Left ventricle myocardium inferior (tissue), 1 donor: ENCODE data around the gene GID8. TPM values are rescaled to one million over a fixed set of nuclear protein-coding genes. Genes with fewer than 3 reads are reported as not detected.

Source experiments
- DNase-seq: peaks from one replicate; pipeline ENCODE4 v3.0.0-alpha.2; 2020
- H3K27ac ChIP-seq: fragments of 200-600 bp; replicated peaks from 2 replicates; pipeline ENCODE4 v1.8.0; 2021
- H3K27me3 ChIP-seq: fragments of 200-600 bp; 2 replicates; pipeline ENCODE4 v1.8.0; 2021; ENCODE audit warnings: low read depth
- H3K36me3 ChIP-seq: fragments of 200-600 bp; 2 replicates; pipeline ENCODE4 v1.8.0; 2021
- H3K4me1 ChIP-seq: fragments of 200-600 bp; 2 replicates; pipeline ENCODE4 v1.8.0; 2021
- H3K4me3 ChIP-seq: fragments of 200-600 bp; 2 replicates; pipeline ENCODE4 v1.8.0; 2021; ENCODE audit warnings: mild to moderate bottlenecking, moderate library complexity
- H3K9me3 ChIP-seq: fragments of 200-600 bp; replicated peaks from 2 replicates; pipeline ENCODE4 v1.8.0; 2021
- intact Hi-C: fragments of 100-400 bp; cut with micrococcal nuclease; formaldehyde crosslinking; loops from one replicate; pipeline ENCODE4 v1.11.0; 2022
- total RNA-seq: library from RNA; stranded (reverse); fragmentation: NEBNext Ultra II Directional; extraction: Animal tissue kit (Norgen Biotek cat#: 25700); gene quantifications from one replicate; pipeline ENCODE4 v1.2.1, GENCODE V29; 2021
- TF ChIP-seq, protein P1 (sequence below): fragments of 200-600 bp; IDR thresholded peaks from 2 replicates; pipeline ENCODE4 v1.8.0; 2021; ENCODE audit warnings: antibody characterized with exemption, mild to moderate bottlenecking, borderline replicate concordance
- donor health status: DM: no; HTN: yes; CAD: no; lungs with severe emphysema.

The GID8 gene
- total RNA-seq, 1 donor from 2014 or later = 16.2 TPM

DNA sequence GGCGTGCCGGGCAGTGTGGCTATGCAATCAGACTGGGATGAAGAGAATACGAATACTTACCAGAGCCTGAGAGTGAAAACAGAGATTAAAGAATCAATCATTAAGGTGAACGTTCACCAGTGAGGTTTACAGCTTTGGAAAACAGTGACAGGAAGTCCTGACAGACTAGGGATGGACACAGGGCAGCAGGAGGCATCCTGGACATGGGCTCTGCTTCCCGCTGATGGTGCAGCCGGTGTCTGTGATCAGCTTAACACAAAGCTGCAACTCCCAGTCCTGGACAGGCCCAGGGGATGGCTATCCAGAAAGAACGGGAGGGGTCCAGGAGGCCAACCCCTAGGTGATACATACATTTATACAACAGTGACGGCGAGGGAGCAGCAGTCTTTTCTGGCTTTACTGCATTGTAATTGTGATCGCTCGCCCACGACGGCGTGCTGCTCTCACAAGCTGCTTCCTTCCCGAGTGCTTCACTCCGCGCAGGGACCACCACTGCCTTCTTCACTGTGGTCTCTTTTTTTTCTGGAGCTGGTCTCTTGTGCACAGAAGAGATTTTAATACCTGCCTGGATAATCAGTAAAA lies 32.3 kb upstream of the GID8 start:
- no peaks in the 10 kb centered on the region for H3K27me3 ChIP-seq
- no peak overlapping the region for H3K27ac ChIP-seq
- H3K36me3 ChIP-seq = peaks cover 93% of the 10 kb centered on the region
- H3K4me3 ChIP-seq = no peak overlapping the region
- no peaks in the 10 kb centered on the region for H3K9me3 ChIP-seq
- H3K4me1 ChIP-seq = peaks cover 33% of the 10 kb centered on the region
- TF ChIP-seq, protein P1, sequence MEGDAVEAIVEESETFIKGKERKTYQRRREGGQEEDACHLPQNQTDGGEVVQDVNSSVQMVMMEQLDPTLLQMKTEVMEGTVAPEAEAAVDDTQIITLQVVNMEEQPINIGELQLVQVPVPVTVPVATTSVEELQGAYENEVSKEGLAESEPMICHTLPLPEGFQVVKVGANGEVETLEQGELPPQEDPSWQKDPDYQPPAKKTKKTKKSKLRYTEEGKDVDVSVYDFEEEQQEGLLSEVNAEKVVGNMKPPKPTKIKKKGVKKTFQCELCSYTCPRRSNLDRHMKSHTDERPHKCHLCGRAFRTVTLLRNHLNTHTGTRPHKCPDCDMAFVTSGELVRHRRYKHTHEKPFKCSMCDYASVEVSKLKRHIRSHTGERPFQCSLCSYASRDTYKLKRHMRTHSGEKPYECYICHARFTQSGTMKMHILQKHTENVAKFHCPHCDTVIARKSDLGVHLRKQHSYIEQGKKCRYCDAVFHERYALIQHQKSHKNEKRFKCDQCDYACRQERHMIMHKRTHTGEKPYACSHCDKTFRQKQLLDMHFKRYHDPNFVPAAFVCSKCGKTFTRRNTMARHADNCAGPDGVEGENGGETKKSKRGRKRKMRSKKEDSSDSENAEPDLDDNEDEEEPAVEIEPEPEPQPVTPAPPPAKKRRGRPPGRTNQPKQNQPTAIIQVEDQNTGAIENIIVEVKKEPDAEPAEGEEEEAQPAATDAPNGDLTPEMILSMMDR = no peak
- DNase-seq = no peak
- intact Hi-C loops = no loop called here

DNA sequence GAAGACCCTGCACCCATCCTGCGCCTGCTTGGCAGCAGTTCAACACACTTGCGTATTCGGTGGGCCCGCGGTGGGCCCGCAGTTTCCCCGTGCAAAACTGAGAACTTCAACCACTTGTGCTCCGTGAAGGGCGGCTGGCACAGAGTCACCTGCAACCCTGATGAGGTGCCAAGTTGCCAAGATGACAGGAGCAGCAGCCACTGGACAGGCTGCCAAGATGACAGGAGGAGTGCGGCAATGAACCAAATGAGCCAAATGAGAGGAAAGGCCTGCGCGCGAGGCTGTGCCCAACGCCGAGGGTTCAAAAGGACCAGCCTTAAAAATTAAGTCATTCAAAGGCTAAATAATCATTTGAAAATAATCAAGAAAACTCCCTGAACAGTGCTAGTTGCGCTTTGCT lies 31.7 kb upstream of the GID8 start:
- DNase-seq = peak; percentile 52
- H3K36me3 ChIP-seq = peaks cover 97% of the 10 kb centered on the region
- TF ChIP-seq, protein P1 = no peak
- H3K4me3 ChIP-seq = no peak overlapping the region
- no peak overlapping the region for H3K27ac ChIP-seq
- H3K9me3 ChIP-seq = no peaks in the 10 kb centered on the region
- no peaks in the 10 kb centered on the region for H3K27me3 ChIP-seq
- intact Hi-C loops = no loop called here
- peaks cover 27% of the 10 kb centered on the region for H3K4me1 ChIP-seq

DNA sequence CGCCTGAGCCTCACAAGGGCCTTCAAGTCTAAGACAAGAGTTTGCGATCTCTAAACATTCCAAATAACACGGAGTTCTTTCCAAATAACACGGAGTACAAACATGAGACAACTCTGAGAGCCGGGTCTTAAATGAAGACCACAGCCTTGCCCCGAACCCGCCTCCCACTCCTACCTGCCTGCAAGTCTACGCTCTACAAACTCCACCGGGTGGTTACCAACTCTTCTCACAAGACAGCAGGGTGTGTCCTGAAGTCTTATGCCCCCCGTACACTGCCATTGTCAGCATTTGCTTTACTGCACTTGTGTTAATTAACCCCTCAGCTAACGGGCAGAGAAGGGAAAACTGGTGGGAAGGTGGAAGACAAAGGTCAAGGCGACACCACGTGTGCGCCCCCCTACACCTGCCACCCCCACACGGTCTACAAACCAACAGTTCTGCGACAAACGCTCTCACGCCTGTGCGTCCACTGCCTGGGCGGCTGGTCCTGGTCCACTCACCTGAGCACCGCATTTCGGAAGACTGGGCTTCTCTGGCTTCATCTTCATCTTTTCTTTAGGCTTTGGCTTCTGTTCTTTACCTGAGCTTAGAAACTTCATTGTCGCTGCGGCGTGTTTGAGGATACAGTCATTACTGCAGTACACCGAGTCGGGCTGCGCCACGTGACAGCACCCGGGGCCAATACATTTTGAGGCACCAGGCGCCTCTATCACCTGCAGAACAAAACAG lies 31.1 kb upstream of the GID8 start:
- DNase-seq = no peak
- Histone ChIP-seq H3K9me3 (no peaks in the 10 kb centered on the region), H3K27ac (no peak overlapping the region), H3K4me1 (peaks cover 23% of the 10 kb centered on the region), H3K27me3 (no peaks in the 10 kb centered on the region), H3K36me3 (peaks cover 100% of the 10 kb centered on the region), H3K4me3 (no peak overlapping the region)
- TF ChIP-seq, protein P1 = no peak
- intact Hi-C loops = no loop called here

DNA sequence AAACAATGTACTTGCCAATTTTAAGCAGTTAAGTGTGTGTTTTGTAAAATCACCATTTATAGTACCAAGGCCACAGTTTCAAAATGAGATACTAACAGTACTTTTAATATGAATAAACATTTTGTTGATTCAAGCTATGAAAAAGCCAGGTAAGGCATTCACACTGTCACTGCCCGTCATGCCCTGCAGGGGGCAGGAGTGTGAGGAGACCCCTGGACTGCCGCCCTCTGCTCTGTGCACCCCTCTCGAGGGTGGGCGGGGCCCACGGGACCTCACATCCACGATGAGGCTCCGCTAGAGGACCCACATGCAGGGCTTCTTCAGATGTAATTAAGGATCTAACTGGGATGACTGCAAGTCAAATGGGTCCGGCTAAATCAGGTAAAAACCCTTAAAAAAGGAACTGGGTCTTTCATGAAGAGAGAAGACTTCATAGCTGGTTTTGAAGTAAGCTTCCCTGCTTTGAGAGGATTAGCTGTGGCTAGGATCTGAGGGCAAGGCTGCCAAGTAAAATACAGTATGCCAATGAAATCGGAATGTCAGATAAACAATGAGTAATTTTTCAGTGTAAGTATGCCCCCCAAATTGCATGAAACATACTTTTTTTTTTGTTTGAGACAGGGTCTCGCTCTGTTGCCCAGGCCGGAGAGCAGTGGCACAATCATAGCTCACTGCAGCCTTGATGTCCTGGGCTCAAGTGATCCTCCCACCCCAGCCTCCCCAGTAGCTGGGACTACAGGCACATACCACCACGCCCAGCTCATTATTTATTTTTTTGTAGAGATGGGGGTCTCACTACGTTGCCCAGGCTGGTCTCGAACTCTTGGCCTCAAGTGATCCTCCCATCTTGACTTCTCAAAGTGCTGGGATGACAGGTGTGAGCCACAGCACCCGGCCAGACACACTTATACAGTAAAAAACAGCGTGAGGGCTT lies 30.3 kb upstream of the GID8 start:
- peaks cover 100% of the 10 kb centered on the region for H3K36me3 ChIP-seq
- DNase-seq = no peak
- no peaks in the 10 kb centered on the region for H3K9me3 ChIP-seq
- TF ChIP-seq, protein P1 = peak; percentile 48
- no peaks in the 10 kb centered on the region for H3K27me3 ChIP-seq
- intact Hi-C loops = no loop called here
- H3K4me1 ChIP-seq = peaks cover 27% of the 10 kb centered on the region
- H3K27ac ChIP-seq = no peak overlapping the region
- H3K4me3 ChIP-seq = no peak overlapping the region

DNA sequence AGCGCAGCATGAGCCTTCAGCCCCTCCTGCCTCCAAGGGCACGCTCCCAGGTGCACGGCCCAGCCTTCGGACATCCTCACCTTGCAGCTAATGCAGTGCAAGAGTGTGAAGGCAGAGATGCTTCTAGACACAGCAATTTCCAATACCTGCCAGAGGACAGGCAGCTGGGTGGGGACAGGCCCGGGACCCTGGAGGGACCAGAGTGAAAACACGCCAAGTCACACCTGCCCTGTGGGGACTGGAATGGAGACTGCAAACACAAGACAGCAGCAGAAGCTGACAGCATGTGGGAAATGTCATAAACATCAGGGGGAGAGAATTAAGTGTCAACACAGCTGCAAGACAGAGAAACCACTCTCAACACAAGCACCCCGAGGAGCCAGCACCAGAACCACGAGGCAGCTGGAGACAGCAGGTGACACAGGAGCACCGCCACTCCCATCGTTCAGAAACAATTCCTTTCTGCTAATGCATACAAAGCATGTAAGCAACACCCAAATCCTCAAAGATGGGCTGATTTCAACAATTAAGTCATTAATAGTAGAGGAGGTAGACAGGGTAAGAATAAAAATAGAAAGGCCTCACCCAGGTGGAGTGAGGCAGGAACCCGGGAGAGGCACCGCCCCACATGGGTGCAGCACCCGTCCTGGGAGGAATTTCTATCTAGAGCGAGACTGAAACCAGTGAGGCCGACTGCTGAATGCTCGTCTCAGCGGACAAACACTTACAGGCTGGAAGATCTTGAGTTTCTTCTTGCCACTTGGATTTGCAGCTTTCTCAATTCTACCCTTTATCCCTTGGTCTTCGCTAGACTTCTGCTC lies 28.8 kb upstream of the GID8 start:
- Histone ChIP-seq H3K4me1 (peaks cover 39% of the 10 kb centered on the region), H3K27ac (no peak overlapping the region), H3K27me3 (no peaks in the 10 kb centered on the region), H3K9me3 (no peaks in the 10 kb centered on the region), H3K4me3 (no peak overlapping the region), H3K36me3 (peaks cover 93% of the 10 kb centered on the region)
- TF ChIP-seq, protein P1 = no peak
- intact Hi-C loops = no loop called here
- no peak for DNase-seq
